ENCODE results near the gene UBE2QL1.

Gene UBE2QL1

DNA sequence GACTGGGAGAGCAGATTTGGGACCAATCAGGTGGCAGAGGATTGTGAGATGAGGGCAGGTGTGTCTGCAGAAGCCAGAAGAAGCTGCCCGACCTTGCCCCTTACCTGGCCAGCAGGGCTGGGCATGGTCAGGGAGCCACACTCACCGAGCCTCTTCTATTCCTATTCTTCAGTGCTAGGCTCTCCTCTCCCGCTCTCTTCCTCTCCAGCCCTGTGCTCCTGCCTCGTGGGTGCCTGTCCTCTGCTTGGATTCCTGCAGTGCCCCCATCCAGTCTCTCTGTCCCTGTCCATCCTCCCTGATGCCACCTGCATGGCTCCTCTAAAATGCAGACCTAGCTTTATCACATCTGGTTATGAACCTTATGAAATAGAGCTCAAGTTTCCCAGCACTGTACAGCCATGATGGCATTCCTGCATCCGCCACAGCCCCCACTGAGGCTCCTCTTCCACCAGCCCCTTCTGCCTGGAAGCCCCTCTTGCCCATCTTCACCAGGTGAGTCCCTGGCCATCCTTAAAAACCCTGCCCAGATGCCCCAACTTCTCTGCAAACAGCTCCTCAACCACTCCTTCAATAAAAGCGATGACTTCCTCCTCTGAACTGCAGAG is 8.2 kb downstream of the UBE2QL1 start:
- no peak for DNase-seq

DNA sequence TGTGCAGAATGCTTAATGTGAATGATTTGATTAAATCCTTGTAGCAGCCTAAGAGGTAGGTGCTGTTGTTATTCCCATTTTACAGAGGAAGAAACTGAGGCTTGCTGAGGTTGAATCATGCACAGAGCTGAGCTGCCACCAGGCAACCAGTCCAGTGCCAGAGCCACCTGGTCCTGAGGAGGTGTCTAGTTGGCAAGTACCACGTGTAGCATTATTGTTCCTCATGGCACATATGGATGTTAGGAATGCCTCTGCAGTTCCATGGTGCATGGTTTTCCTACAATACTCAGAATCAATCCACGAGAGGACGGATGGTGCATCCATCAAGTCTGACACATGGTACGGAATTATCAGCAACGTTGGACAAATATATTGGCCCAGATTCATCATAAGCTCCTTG is 8.9 kb downstream of the UBE2QL1 start:
- DNase-seq: no peak

DNA sequence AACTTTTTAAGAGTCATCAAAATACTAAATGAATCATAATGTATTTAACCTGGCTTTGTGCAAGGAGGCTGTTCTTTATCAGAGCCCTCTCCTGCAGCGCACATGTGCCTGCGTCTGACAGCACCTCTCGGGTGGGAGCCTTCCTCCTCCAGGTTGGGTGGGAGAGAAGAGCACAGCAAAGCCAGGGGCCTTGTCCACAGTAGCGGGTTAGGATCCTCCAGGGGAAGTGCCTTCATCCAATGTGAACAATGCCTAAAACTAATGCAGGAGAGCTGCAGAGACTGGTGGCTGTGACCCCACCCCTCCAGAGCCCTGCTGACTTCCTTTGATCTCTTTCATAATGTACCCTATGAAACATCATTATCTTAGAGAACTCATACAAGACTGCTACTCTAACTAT is 10.2 kb downstream of the UBE2QL1 start:
- no peak for DNase-seq

DNA sequence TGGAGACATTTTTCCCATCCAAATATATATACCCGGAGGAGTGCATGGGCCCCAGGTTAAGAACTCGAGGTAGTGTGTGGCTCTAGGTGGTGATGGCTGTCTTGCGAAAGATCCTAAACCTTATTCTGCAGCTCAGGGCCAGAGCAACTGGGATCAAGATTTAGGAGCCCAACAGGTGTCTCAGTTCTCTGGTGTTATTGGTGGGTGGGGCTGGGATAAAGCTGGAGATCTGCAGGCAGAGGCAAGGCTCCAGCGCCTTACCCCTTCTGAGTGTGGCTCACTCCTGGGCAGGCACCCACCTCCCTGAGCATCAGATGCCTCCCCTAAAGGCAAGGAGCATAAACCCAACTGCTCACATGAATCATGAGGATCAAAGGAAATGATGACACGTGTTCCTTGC is 11.2 kb downstream of the UBE2QL1 start:
- no peak for DNase-seq

DNA sequence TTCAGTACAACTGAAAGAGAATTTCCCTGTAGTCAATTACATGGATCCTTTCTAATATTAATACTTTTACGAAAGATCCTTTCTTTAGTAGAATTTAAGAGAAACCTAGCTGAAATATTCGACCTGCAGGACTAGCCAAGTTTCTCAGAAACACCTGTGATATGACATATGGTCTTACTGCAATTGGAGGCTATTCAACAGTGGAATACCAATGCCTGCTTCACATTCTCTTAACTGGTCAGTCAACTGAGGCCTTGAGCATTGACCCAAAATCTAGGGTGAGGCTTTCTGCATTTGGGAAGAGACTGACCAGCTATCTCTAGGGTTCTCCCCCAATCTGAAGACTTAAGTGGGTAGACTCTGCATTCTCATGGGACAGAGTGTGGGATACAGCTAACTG is 12.3 kb downstream of the UBE2QL1 start:
- no peak for DNase-seq

DNA sequence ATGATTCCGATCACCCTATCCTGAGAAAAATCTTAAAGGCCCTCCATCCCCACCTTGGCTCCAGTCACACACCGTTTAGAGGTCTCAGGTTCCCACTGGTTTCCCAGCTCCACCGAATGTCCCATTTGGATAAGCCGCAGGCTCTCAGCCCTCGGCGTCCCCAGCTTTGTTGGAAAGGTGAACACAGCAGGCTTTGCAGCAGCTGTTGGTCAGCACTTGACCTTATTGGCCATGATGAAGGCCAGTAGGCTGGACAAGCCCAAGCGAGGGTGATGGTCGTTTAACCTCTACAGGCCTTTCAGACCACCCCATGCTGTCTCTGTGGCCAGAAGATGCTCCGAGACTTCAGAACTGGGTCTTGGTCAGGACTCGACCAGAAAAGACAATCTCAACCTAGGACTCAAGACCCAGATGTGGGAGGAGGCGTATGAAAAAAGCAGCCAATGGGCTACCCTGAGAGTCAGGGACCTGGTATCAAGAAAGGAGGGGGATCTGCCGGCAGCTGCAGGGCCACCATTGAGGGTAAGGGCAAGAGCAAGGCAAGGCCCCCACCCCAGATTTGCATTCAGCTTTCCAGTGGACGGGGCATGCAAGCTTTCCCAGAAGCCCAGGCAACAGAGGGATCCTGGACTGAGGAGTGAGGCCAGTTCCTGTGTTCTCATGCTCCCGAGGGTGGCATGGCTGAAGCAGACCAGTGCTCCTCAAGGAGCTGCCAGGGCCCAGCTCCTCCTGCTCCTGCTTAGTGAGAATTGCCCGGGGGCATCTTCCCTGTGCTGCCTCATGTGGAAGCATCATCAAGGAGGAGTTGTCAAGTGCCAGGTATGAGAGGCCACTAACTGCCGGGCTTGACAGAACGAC is 13.4 kb downstream of the UBE2QL1 start:
- DNase-seq: no peak

DNA sequence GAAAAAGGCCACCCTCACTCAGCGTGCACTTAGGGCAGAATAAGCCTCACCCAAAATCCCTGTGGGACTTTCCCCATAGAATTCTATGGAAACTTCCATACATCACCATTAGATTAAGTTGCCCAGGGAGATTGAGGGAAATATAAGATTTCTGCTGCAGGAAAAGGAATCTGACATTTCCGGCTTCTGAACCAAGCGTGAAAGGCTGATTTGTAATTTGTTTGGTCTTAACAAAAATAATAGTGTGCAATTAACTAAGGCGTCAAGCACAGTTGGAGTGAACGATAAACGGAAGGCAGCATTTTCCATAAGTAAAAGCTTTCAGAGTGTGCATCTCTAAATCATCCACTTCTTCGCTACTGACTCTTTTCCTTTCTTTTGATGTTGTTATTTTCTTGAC is 14.0 kb downstream of the UBE2QL1 start:
- DNase-seq: no peak

DNA sequence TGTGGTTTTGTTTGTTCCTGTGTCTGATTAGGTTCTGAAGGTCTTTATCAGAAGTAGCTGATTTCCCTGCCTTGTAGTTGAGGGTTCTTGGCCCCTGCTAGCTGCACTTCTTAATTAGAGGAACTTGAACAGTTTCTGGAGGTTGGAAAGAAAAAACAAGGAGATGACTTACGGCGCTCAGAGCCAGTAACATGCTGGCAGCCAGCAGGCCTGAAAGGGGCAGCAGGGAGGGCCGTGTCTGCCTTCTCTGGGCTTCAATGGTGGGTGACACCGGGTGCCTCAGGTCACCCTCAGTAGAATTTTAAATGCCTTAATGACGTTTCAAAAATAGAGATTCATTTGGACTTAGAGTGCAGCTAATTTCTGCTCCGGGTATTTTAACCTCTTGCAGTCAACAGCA is 15.8 kb downstream of the UBE2QL1 start:
- DNase-seq: no peak

DNA sequence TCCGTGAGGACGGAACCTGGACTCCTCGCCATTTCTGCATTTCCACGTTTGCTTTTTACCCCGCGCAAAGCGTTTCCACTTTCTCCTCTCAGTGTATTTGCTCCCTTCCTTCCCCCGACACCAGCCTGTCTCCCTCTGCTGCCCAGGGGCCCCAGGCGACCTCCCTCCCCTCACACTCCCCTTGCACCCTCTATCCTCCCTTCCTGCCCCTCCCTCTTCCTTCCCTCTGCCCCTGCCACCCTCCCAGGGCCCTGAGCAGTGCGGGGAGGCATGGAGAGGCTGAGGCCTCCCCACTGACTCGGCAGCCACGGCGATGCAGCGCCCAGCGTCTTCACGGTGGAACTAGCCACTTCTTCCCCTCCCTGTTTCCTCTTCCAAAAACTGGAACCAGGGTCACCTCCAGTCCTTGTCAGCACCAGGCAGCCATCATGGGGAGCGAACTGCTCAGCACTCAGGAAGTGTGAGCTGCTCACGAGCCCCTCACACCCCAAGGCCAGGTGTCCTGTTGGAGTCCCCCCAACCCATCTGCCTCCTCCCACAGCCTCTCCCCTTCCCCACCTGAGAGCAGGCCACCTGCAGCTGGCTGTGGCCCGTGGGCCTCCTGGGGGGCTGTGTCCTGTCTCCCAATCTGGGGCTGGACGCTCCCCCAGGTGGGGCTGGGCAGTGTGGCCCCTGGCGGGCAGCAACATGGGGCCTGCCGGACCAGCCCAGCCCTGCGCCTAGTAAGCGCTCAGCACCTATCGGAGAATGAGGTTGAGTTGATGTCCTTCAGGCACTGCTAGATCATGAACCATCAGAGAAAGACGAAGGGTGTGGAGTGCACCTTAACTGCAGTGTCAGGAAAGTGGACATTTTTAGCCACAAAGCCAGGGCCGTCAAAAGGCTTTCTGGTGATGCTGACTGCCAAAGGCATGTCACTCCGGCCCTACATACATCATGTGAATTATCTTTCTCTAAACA is 17.5 kb downstream of the UBE2QL1 start:
- no peak for DNase-seq

DNA sequence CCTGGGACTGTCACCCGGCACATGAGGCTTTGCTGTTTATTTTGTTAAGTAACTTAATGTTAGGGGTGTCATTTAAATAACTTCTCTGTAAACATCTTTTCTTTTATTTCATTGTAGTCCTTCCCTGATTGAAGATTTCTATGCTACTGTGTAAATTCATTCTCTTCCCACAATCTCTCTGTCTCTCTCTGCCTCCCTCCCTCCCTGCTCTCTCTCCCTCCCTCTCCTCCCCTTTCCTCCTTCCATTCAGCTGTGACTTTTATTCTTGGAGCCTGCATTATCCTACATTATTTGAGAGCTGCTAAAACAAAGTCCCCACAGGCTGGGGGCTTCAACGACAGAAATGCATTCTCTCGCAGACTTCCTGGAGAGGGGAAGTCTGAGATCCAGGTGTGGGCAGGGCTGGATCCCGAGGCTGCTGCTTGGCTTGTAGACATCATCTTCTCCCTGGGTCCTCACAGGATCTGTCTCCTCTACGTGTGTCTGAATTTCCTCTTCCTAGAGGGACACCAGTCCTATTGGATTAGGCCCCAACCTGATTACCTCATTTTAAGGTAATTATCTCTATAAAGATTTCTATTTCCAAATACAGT is 18.4 kb downstream of the UBE2QL1 start:
- no peak for DNase-seq

DNA sequence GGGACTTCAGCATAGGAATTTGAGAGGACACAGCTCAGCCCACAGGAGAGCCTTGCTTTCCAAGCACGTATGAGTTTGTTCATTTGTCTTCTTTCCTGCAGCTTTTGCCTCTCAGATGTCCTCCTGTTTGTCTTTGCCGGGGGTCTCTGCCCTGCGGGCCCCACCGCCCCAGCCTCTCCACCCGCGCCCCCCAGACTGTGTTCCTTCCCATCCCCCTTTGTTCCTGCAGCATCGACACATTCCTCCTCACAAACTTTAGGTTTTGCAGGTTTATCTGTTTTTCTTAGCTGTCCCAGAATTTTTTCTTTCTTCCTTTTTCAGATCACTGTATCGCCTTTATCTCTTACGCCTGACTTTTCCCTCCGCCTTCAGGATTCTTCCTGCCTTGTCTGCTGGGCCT is 18.9 kb downstream of the UBE2QL1 start:
- DNase-seq: no peak

DNA sequence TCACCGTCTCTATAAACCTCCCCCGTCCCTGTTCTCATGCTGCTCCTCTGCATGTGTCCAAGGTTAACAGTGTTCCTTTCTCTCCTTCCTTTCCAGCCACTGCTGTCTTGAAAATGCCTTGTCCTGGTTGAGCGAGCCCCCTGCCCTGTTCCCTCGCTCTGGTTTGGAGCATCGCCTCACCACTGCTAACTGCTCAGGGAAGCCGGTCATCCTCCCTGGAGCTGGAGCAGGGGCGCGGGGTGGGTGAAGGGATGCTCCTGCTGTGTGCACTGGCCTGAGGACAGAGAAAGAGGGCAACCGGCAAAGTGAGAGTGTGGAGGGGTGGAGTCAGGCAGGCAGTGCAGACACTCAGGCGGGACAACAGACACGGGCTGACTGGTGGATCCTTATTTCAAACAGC is 19.4 kb downstream of the UBE2QL1 start:
- no peak for DNase-seq

DNA sequence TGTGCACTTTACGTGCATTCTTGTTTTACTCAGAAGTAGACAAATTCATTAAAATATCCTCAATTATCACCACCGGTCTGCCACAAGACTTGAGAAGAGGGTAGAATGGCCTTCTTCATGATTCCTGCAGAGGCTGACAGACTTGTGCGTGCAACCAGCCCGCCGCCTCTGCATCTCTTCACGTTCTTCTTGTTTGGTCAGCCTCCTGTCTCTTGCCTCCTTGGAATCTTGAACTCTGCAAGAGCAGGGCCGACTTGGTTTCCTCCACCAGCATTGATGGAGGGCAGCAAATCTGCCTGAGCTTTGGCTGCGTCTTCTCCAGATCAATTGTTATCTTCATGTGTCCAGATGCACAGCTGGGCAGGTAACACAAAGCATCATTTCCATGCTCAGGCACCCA is 20.2 kb downstream of the UBE2QL1 start:
- no peak for DNase-seq

DNA sequence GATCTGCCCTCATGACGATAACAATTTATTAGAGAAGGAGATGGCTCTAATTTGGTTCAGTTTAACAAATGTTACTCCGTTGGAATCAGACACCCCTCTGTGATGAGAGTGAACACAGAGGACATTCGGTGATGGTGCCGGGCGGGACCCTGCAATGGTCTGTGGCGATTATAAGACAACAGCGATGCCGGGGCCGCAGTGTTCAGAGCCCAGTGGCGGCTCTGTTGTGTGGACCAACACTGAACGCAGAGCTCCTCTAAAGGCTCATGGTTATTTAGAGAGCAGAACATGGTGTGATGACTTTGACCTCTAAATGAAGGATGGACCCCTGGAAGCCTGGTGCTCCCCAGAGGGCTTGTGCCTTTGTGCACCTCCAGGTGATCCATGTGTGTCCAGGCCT is 21.2 kb downstream of the UBE2QL1 start:
- no peak for DNase-seq

DNA sequence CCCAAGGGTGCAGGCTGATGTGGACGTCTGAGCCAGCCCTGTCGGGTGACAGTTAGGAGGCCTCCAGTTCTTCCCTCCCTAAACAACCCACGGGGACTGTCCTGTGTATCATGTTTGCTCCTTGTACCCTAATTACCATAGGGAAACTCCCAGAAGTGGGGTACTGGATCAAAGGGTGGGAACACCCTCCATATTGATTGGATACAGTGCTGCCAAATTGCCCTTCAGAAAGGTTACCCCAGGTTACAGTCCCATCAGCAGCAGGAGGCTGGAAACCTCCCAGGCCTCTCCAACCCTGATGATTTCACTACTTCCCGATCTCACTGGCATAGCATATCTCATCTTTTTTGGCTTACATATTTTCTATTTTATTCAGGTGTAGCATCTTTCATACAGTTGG is 22.0 kb downstream of the UBE2QL1 start:
- DNase-seq: no peak

DNA sequence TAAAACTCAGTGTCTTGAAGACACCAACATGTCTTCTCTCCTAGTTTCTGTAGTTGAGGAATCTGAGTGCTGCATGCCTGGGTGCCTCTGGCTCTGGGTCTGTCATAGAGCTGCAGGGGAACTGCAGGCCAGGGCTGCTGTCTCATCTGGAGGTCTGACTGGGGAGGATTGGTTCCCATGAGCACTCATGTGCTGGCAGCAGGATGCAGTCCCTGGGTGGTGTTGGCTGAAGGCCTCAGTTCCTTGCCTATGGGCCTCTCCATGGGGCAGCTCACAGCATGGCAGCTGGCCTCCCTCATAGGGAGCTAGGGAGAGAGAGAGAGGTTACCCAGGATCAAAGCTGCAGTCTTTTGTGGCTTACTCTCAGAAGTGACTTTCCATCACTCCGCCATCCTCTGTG is 22.6 kb downstream of the UBE2QL1 start:
- DNase-seq: no peak

DNA sequence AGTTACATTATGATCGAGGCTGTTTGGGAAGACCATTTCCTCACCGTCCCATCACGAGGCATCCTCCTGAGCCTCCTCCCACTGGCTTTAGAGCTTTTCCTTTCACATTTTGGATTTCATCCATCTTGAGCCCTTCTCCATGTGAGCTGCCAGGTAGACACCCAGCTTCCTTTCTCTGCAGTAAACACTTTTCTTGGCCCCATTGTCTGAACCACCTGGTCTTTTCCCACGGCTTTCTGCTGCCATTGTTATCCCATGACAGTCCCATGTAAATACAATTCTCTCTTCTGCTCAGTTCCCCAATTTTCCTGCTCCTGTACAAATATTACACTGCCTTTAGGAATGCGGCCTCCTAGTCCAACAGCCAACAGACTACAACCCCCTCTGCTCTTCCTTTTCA is 24.1 kb downstream of the UBE2QL1 start:
- no peak for DNase-seq

DNA sequence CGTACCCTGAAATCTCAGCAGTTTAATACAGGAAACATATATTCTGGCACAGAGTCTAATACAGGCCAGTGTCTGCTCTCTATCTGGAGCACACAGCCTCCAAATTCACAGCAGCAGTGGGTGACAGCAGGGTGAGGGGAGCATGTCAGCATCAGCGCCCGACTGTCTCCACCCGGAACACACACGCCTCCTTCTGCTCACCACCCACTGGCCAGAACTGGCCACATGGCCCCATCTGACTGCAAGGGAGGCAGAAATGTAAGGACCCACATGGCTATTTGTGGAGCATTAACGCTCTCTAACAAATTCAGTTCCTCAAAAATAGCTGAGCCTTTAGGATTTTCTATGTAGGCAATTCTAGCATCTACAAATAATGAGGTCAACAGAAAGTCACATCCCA is 24.6 kb downstream of the UBE2QL1 start:
- DNase-seq: peak; percentile 51

DNA sequence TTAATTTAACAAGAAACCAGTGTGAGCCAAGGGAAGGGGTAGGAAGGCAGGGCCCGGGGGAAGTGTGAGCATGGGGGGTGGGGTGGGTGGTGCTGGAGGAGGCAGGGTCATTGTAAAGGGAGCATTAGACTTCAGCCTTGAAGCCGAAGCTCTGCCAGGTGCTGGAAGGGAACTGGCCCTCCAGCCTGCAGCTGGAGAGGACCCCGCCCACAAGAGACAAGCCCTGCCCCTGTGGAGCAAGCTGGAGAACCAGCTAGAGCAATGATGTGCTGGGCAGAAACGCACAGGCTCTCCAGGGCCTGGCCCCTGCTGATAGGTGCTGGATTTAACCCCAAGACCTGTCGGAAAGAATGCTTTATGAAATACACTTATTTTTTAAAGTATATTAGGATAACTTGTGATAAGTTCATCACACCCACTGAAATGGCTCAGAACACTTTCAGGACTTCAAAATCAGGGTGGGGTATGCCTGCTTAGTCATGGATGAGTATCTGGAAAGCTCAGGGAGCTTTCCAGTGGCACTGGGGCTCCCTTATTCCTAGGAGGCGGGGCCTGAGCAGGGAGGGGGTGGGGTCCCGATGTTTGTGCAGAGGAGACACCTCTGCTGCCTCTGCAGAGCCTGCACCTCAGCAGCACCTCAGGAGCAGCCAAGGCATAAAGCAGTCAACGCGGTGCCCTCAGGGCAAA is 27.1 kb downstream of the UBE2QL1 start:
- peak; percentile 61 for DNase-seq

DNA sequence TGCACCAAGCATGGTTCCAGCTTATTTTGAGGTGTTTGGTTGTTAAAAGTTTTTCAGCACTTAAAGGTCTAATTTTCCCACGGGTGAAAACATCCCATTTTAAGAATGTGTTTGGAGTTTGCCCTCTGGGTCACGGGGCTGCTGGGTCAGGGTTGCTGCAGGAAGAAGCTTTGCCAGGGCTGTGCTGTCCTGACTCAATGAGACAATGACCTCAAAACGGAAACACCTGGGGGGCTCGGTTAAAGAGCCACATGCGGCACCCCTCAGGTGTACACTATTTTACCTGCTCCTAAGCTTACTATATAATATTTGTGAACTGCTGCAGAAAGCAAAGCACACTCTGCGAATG is 27.6 kb downstream of the UBE2QL1 start:
- no peak for DNase-seq

DNA sequence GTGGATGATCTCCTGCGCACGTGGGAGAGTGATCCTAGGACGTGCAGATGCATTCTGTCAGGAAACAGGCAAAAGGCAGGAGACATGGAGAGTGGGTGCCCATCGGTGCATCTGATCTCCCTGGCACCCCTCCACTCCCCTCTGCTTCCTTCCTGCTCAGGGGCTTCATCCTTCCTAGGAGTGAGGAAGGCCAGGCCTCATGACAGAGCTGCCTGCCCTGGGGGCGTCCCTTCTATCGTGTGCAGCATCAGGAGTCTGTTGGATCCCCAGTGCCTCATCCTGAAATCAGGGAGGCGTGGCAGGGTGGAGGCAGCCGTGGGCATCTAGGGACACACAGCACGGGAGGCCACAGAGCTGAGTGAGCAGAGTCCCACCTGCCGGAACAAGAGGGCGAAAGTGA is 30.1 kb downstream of the UBE2QL1 start:
- no peak for DNase-seq

DNA sequence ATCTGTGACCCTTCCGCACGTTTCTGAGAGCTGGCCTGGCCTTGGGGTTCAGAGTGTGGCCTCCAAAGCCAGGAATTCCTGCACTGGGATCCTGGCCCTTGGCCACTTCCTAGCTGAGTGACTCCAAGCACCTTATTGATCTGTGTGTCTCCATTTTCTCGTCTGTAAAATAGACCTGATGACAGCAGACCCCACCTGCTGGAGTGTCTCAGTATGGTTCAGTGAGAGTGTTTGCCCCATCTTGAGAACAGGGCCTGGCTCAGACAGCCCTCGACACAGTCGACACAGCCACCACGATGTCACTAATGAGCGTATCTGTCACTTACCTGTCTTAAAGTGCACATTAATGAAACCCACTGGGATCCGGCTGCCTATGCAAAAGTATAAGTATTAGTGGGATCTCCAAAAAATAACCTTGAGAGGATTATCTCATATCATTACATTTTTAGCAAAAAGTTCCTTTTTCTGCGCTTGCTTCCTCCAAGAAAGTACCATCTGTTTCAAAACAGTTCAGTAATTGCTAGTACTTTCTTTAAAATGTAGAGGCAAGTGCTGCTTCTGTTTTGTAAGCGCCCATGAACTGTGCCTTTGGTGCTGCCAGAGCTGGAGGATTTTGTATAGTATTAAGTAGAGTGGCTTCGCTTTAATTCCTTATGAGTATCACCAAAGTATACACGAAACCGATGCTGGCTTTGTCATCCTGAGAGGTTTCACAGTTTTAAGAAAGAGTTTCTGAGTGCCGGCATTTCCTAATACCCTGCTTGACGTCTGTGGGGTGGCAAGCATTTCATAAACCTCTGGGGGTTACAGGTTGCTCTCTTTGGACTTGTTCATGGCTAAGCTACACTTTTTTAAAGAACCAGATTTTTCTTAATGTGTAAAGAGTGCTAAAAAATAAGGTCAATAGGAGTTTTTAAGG is 31.7 kb downstream of the UBE2QL1 start:
- DNase-seq: no peak

Data from RPMI8226 (cell line).